H1 (cell line): ENCODE measurements around the gene CXXC5. TPM values are rescaled to one million over a fixed set of nuclear protein-coding genes. Genes with fewer than 3 reads are reported as not detected.

Experiments
- CTCF ChIA-PET: fragments of 300-600 bp; sonication (Branson Sonifier 250); formaldehyde crosslinking; loops from one replicate; lab custom pipeline; 2021; ENCODE audit not compliant: partially characterized antibody; lab: Charles Lee
- POLR2A ChIA-PET: fragments of 300-600 bp; sonication (Branson Sonifier 250); formaldehyde crosslinking; loops from one replicate; lab custom pipeline; 2021; ENCODE audit warnings: inconsistent platforms; ENCODE audit not compliant: partially characterized antibody; lab: Charles Lee
- DNase-seq, 2 experiments: peaks; one replicate each; pipeline versions ENCODE4 v3.0.0 to v3.0.0-alpha.2; 2010 to 2022; ENCODE audit warnings: low spot score in 2 of 2, low read depth in 1 of 2, mixed read lengths in 1 of 2
- FAIRE-seq: peaks from 2 replicates; lab custom pipeline; 2011; peaks lifted over from hg19 to GRCh38; lab: Jason Lieb, UNC
- H2AFZ ChIP-seq: 2 replicates; pipeline ENCODE4 v1.8.1; 2012; ENCODE audit warnings: low read length, inconsistent platforms
- H2AK5ac ChIP-seq: 2 replicates; pipeline ENCODE4 v1.6.1; 2013; ENCODE audit warnings: low read depth, low read length
- H2BK120ac ChIP-seq: replicated peaks from 2 replicates; pipeline ENCODE3; 2013; ENCODE audit warnings: low read depth, low read length, inconsistent platforms
- H2BK12ac ChIP-seq: 2 replicates; pipeline ENCODE4 v1.6.1; 2013; ENCODE audit warnings: low read depth, low read length
- H2BK15ac ChIP-seq: 2 replicates; pipeline ENCODE4 v1.6.1; 2013; ENCODE audit warnings: low read length
- H2BK20ac ChIP-seq: 2 replicates; pipeline ENCODE4 v1.6.1; 2013; ENCODE audit warnings: low read length
- H2BK5ac ChIP-seq: 2 replicates; pipeline ENCODE4 v1.6.1; 2013; ENCODE audit warnings: low read depth, low read length
- H3K14ac ChIP-seq: 2 replicates; pipeline ENCODE4 v1.6.1; 2013; ENCODE audit warnings: inconsistent platforms; ENCODE audit not compliant: insufficient read length
- H3K18ac ChIP-seq: 2 replicates; pipeline ENCODE4 v1.6.1; 2013; ENCODE audit warnings: low read length; ENCODE audit errors: extremely low read depth
- H3K23ac ChIP-seq: 2 replicates; pipeline ENCODE4 v1.6.1; 2013; ENCODE audit warnings: inconsistent platforms; ENCODE audit not compliant: insufficient read length
- H3K23me2 ChIP-seq: 2 replicates; pipeline ENCODE4 v1.6.1; 2013; ENCODE audit warnings: low read depth, low read length
- H3K27ac ChIP-seq: 2 replicates; pipeline ENCODE4 v1.6.1; 2011; ENCODE audit warnings: low read depth, low read length, inconsistent platforms
- H3K27me3 ChIP-seq, 4 experiments: replicated peaks in 1 of 4; 1 replicate in 1 of 4; 2 replicates in 3 of 4; pipeline versions ENCODE4 v1.6.1 to v1.8.1; 2011 to 2013; ENCODE audit warnings: low read length in 3 of 4, mild to moderate bottlenecking in 3 of 4, inconsistent platforms in 2 of 4, mixed read lengths in 2 of 4, moderate library complexity in 1 of 4; ENCODE audit not compliant: control insufficient read depth in 3 of 4, insufficient read depth in 3 of 4; ENCODE audit errors: extremely low read depth in 1 of 4
- H3K36me3 ChIP-seq, 4 experiments: 2 replicates each; pipeline versions ENCODE4 v1.6.1 to v1.8.1; 2011 to 2013; ENCODE audit warnings: mild to moderate bottlenecking in 4 of 4, low read length in 3 of 4, moderate library complexity in 2 of 4, control low read depth in 1 of 4, inconsistent platforms in 1 of 4; ENCODE audit not compliant: insufficient read depth in 4 of 4, control insufficient read depth in 2 of 4
- H3K4ac ChIP-seq: replicated peaks from 2 replicates; pipeline ENCODE3; 2013; ENCODE audit warnings: low read length, low read depth, mixed read lengths, inconsistent platforms; ENCODE audit not compliant: insufficient read length
- H3K4me1 ChIP-seq, 4 experiments: replicated peaks in 1 of 4; 1 replicate in 1 of 4; 2 replicates in 3 of 4; pipeline versions ENCODE4 v1.6.1 to v1.8.1; 2011 to 2013; ENCODE audit warnings: low read length in 3 of 4, inconsistent platforms in 2 of 4, mixed read lengths in 1 of 4; ENCODE audit not compliant: insufficient read depth in 4 of 4, control insufficient read depth in 3 of 4
- H3K4me2 ChIP-seq, 2 experiments: 2 replicates each; pipeline versions ENCODE4 v1.6.1 to v1.8.1; 2011 to 2013; ENCODE audit warnings: low read depth in 2 of 2, low read length in 2 of 2, control low read depth in 1 of 2, inconsistent platforms in 1 of 2, mild to moderate bottlenecking in 1 of 2; ENCODE audit not compliant: insufficient read depth in 1 of 2
- H3K4me3 ChIP-seq, 4 experiments: fragments of 200-600, 300-600 bp in 1 of 4; sonication (generic), shearing (Covaris generic), sonication (Bioruptor Twin) in 1 of 4; 2 replicates each; pipeline versions ENCODE4 v1.5.1 to v1.8.1; 2011 to 2016; ENCODE audit warnings: low read length in 4 of 4, low read depth in 3 of 4, control low read depth in 2 of 4, inconsistent platforms in 2 of 4, mild to moderate bottlenecking in 2 of 4, mixed read lengths in 1 of 4, moderate library complexity in 1 of 4; ENCODE audit not compliant: insufficient read depth in 2 of 4; ENCODE audit errors: extremely low read depth in 1 of 4
- H3K56ac ChIP-seq: replicated peaks from 2 replicates; pipeline ENCODE3; 2013; ENCODE audit warnings: low read depth, mild to moderate bottlenecking, mixed read lengths, low read length, inconsistent platforms; ENCODE audit not compliant: insufficient read length
- H3K79me1 ChIP-seq: 2 replicates; pipeline ENCODE4 v1.6.1; 2013; ENCODE audit warnings: low read depth, low read length, control low read depth
- H3K79me2 ChIP-seq, 2 experiments: 2 replicates each; pipeline versions ENCODE4 v1.6.1 to v1.8.1; 2012 to 2013; ENCODE audit warnings: low read length in 2 of 2, mild to moderate bottlenecking in 2 of 2, inconsistent platforms in 1 of 2; ENCODE audit not compliant: insufficient read depth in 2 of 2, control insufficient read depth in 1 of 2
- H3K9ac ChIP-seq, 4 experiments: replicated peaks in 1 of 4; 1 replicate in 1 of 4; 2 replicates in 3 of 4; pipeline versions ENCODE4 v1.6.1 to v1.8.1; 2011 to 2013; ENCODE audit warnings: low read depth in 3 of 4, low read length in 3 of 4, control low read depth in 2 of 4, mild to moderate bottlenecking in 2 of 4, moderate library complexity in 2 of 4, inconsistent platforms in 1 of 4; ENCODE audit errors: extremely low read depth in 1 of 4
- H3K9me3 ChIP-seq, 2 experiments: 2 replicates each; pipeline versions ENCODE4 v1.6.1 to v1.8.1; 2012 to 2013; ENCODE audit warnings: mild to moderate bottlenecking in 2 of 2, moderate library complexity in 2 of 2, control low read depth in 1 of 2, inconsistent platforms in 1 of 2, low read depth in 1 of 2, low read length in 1 of 2, mixed read lengths in 1 of 2; ENCODE audit not compliant: insufficient read depth in 2 of 2
- H4K20me1 ChIP-seq, 2 experiments: replicated peaks in 1 of 2; 2 replicates each; pipeline versions ENCODE3 to v1.8.1; 2011 to 2013; ENCODE audit warnings: inconsistent platforms in 2 of 2, low read length in 2 of 2, mild to moderate bottlenecking in 1 of 2; ENCODE audit not compliant: insufficient read depth in 2 of 2, control insufficient read depth in 1 of 2
- H4K5ac ChIP-seq: 2 replicates; pipeline ENCODE4 v1.6.1; 2013; ENCODE audit warnings: low read length, low read depth, mixed read lengths, inconsistent platforms; ENCODE audit not compliant: insufficient read length
- H4K8ac ChIP-seq: 2 replicates; pipeline ENCODE4 v1.8.0; 2013; ENCODE audit warnings: mild to moderate bottlenecking, moderate library complexity, low read length, inconsistent platforms; ENCODE audit not compliant: insufficient read depth; ENCODE audit errors: extremely low read depth
- H4K91ac ChIP-seq: replicated peaks from 2 replicates; pipeline ENCODE3; 2013; ENCODE audit warnings: low read length, mixed read lengths, inconsistent platforms; ENCODE audit not compliant: insufficient read length
- CHD1 ChIP-seq: IDR thresholded peaks from 2 replicates; pipeline ENCODE4 v1.6.1; 2012; ENCODE audit warnings: low read depth, low read length, improper control_type of control experiment
- GABPA ChIP-seq: IDR thresholded peaks from 2 replicates; pipeline ENCODE4 v1.6.1; 2011; ENCODE audit warnings: mild to moderate bottlenecking, low read length, moderate library complexity, borderline replicate concordance; ENCODE audit not compliant: insufficient read depth
- RFX5 ChIP-seq: IDR thresholded peaks from 2 replicates; pipeline ENCODE4 v1.6.1; 2011; ENCODE audit warnings: low read depth, low read length, improper control_type of control experiment, borderline replicate concordance
- SAP30 ChIP-seq: fragments of 300-600 bp; sonication (generic); IDR thresholded peaks from 2 replicates; pipeline ENCODE4 v1.7.1; 2012; ENCODE audit warnings: low read length, moderate library complexity, mild to moderate bottlenecking, inconsistent platforms; ENCODE audit not compliant: insufficient read depth, insufficient replicate concordance
- TEAD4 ChIP-seq: IDR thresholded peaks from 2 replicates; pipeline ENCODE4 v1.6.1; 2012; ENCODE audit warnings: low read depth, low read length, inconsistent platforms, mixed read lengths
- WGBS, 2 experiments: shearing (Covaris generic) in 1 of 2; methylation state at CpG; one replicate each; pipeline versions ENCODE4 v1.1.6 to v1.1.7; 2013 to 2015; ENCODE audit warnings: low lambda C conversion rate in 2 of 2, mixed read lengths in 2 of 2, inconsistent platforms in 1 of 2, low coverage in 1 of 2, missing lambda C conversion rate in 1 of 2; ENCODE audit not compliant: insufficient replicate concordance in 2 of 2, insufficient coverage in 1 of 2, insufficient read length in 1 of 2; ENCODE audit errors: extremely low coverage in 1 of 2, missing lambda C conversion rate in 1 of 2; 5-methylcytosine and 5-hydroxymethylcytosine counted together
- polyA plus RNA-seq, 7 experiments: library from polyadenylated mRNA; depleted of rRNA in 3 of 7; stranded (reverse) in 5 of 7; unstranded in 2 of 7; fragments of >200 nt in 5 of 7; fragments of 200-250 nt in 2 of 7; gene quantifications; 1 replicate in 5 of 7; 2 replicates in 1 of 7; 4 replicates in 1 of 7; pipeline versions ENCODE4 v1.2.1 to v1.2.3, GENCODE V29; 2011 to 2013; ENCODE audit warnings: missing spikeins in 2 of 7, mixed read lengths in 2 of 7
- total RNA-seq: library from RNA; stranded (reverse); fragmentation: NEBNext Ultra II Directional; extraction: Animal tissue kit (Norgen Biotek cat#: 25700); gene quantifications from 2 replicates; pipeline ENCODE4 v1.2.1, GENCODE V29; 2021

CXXC5 gene
- total and polyA plus RNA-seq, 2 of the 8 experiments (the other 6 are each of a cell fraction or from before 2014, with no cell fraction given) = 61.4 to 74.0 TPM

- H4K5ac ChIP-seq = no peak overlapping the region
- DNase-seq (no peak), FAIRE-seq (no peak)
- no peak overlapping the region for H3K4me2 ChIP-seq
- no peaks in the 10 kb centered on the region for H3K9me3 ChIP-seq
- ChIA-PET POLR2A (interaction anchor here (0.6 to 2.0 kb wide), 4 partner anchors 8 to 50 kb away, joined by 3 to 6 read pairs (median 3); partner anchors contain the start of gene UBE2D2), CTCF (interaction anchor here (0.9 kb wide), 1 partner anchor 25 kb away, joined by 3 read pairs; no protein-coding TSS in a partner anchor)
- H3K4me3 ChIP-seq = no peak overlapping the region
- no peak overlapping the region for H3K4ac ChIP-seq
- H4K8ac ChIP-seq = no peak overlapping the region
- H3K23me2 ChIP-seq = no peaks in the 10 kb centered on the region
- no peak overlapping the region for H2BK5ac ChIP-seq
- peaks cover 0 to 1% of the 10 kb centered on the region in 2 experiments for H4K20me1 ChIP-seq
- no peak overlapping the region for H2BK12ac ChIP-seq
- 94% methylated on average over 5 of the region's 5 CpGs; no CpG with 5 or more reads in 1 of the 2 experiments for WGBS, 2 experiments
- H3K23ac ChIP-seq = no peak overlapping the region
- H3K56ac ChIP-seq = no peak overlapping the region
- H3K14ac ChIP-seq = no peak overlapping the region
- H2AFZ ChIP-seq = no peak overlapping the region
- H3K18ac ChIP-seq = no peak overlapping the region
- H3K4me1 ChIP-seq = no peaks in the 10 kb centered on the region
- H3K79me1 ChIP-seq = no peaks in the 10 kb centered on the region; the same call in 1 of the 2 replicates
- H3K79me2 ChIP-seq = peaks cover 0 to 40% of the 10 kb centered on the region in 2 experiments; a peak in 2 of 4 replicates
- H2AK5ac ChIP-seq = no peak overlapping the region
- TF ChIP-seq CHD1 (no peak), RFX5 (no peak), GABPA (no peak), TEAD4 (no peak), SAP30 (no peak)
- H3K27me3 ChIP-seq = no peaks in the 10 kb centered on the region
- no peak overlapping the region for H2BK20ac ChIP-seq
- no peak overlapping the region for H3K27ac ChIP-seq
- H2BK15ac ChIP-seq = no peak overlapping the region
- no peak overlapping the region for H2BK120ac ChIP-seq
- H3K9ac ChIP-seq = no peak overlapping the region
- H4K91ac ChIP-seq = no peak overlapping the region
- H3K36me3 ChIP-seq = peaks cover 0 to 13% (median 3%) of the 10 kb centered on the region in 4 experiments; a peak in 2 of 8 replicates
Measured at GRCh38 chr5:139611703-139612584, 36.2 kb upstream of the CXXC5 start.
